ENCODE measurements around the gene WRAP73.

WRAP73 gene

GRCh38 chr1:3668585-3669300, 18.8 kb upstream of the WRAP73 start:
- no peak for FAIRE-seq

GRCh38 chr1:3668148-3668547, 18.2 kb upstream of the WRAP73 start:
- FAIRE-seq, result no peak

- no peak for FAIRE-seq
These were observed 14.9 kb upstream of the WRAP73 start for GRCh38 chr1:3664700-3665375.

GRCh38 chr1:3663999-3664699, 14.2 kb upstream of the WRAP73 start:
- no peak for FAIRE-seq

- no peak for FAIRE-seq
These were observed 12.3 kb upstream of the WRAP73 start for GRCh38 chr1:3662080-3662671.

GRCh38 chr1:3661631-3662030, 11.7 kb upstream of the WRAP73 start:
- peak; percentile 66 for FAIRE-seq

GRCh38 chr1:3660704-3661103, 10.8 kb upstream of the WRAP73 start:
- FAIRE-seq, result no peak

- FAIRE-seq, result no peak
These were observed 9.2 kb upstream of the WRAP73 start for GRCh38 chr1:3659093-3659492.

- FAIRE-seq, result no peak
These were observed 8.3 kb upstream of the WRAP73 start for GRCh38 chr1:3658231-3658615.

- FAIRE-seq, result no peak
These were observed 7.8 kb upstream of the WRAP73 start for GRCh38 chr1:3657578-3658230.

- no peak for FAIRE-seq
These were observed 7.2 kb upstream of the WRAP73 start for GRCh38 chr1:3657096-3657475.

- no peak for FAIRE-seq
These were observed 6.7 kb upstream of the WRAP73 start for GRCh38 chr1:3656450-3657095.

GRCh38 chr1:3654549-3655281, 4.8 kb upstream of the WRAP73 start:
- FAIRE-seq, result no peak

GRCh38 chr1:3653286-3653618, 3.3 kb upstream of the WRAP73 start:
- FAIRE-seq, result no peak

- no peak for FAIRE-seq
These were observed 2.8 kb upstream of the WRAP73 start for GRCh38 chr1:3652548-3653285.

GRCh38 chr1:3651930-3652547, 2.1 kb upstream of the WRAP73 start, which contains the start of gene TP73:
Gene TP73, plus strand, starts transcription at chr1:3652516. Its CDS starts 29,850 bp downstream, at chr1:3682366.
- FAIRE-seq, result no peak

- FAIRE-seq, result no peak
These were observed 1.4 kb upstream of the WRAP73 start for GRCh38 chr1:3651026-3651929.

GRCh38 chr1:3650248-3651025, 534 bp upstream of the WRAP73 start:
- no peak for FAIRE-seq

- FAIRE-seq, result no peak
These were observed 3.3 kb downstream of the WRAP73 start for GRCh38 chr1:3646596-3646995.

Data from A204.1 (cell line).